Smooth muscle cell (in vitro differentiated cells): Measurements from ENCODE around the gene ARHGAP4. TPM values are rescaled to one million over a fixed set of nuclear protein-coding genes. Genes with fewer than 3 reads are reported as not detected.

Experiments used
- DNase-seq: peaks from one replicate; lab custom pipeline; 2025; ENCODE audit not compliant: unreplicated experiment; lab: John Stamatoyannopoulos, UW
- H2AFZ ChIP-seq: fragments of 200-600 bp; sonication (generic); 2 replicates; pipeline ENCODE4 v1.6.0; 2016; ENCODE audit warnings: antibody characterized with exemption, low read depth, mild to moderate bottlenecking
- H3F3A ChIP-seq: fragments of 200-600 bp; sonication (generic); 2 replicates; pipeline ENCODE4 v1.6.0; 2017; ENCODE audit warnings: antibody characterized with exemption, low read depth
- H3K27ac ChIP-seq: fragments of 200-600 bp; sonication (generic); 2 replicates; pipeline ENCODE4 v1.5.1; 2016; ENCODE audit warnings: low read depth, mild to moderate bottlenecking
- H3K27me3 ChIP-seq: fragments of 200-600 bp; sonication (generic); 2 replicates; pipeline ENCODE4 v1.6.1; 2016; ENCODE audit warnings: low read depth, mild to moderate bottlenecking
- H3K36me3 ChIP-seq: fragments of 200-600 bp; sonication (generic); 2 replicates; pipeline ENCODE4 v1.5.1; 2016; ENCODE audit warnings: low read depth
- H3K4me1 ChIP-seq: fragments of 200-600 bp; sonication (generic); 2 replicates; pipeline ENCODE4 v1.5.1; 2016; ENCODE audit warnings: low read depth
- H3K4me2 ChIP-seq: fragments of 200-600 bp; sonication (generic); 2 replicates; pipeline ENCODE4 v1.6.0; 2016; ENCODE audit warnings: mild to moderate bottlenecking
- H3K4me3 ChIP-seq: fragments of 200-600 bp; sonication (generic); 2 replicates; pipeline ENCODE4 v1.5.1; 2016; ENCODE audit warnings: mild to moderate bottlenecking
- H3K79me2 ChIP-seq: fragments of 200-600 bp; sonication (generic); 2 replicates; pipeline ENCODE4 v1.6.0; 2016; ENCODE audit warnings: low read depth, mild to moderate bottlenecking
- H3K9ac ChIP-seq: fragments of 200-600 bp; sonication (generic); 2 replicates; pipeline ENCODE4 v1.6.0; 2016; ENCODE audit warnings: low read depth
- H3K9me3 ChIP-seq: fragments of 200-600 bp; sonication (generic); replicated peaks from 2 replicates; pipeline ENCODE4 v1.5.1; 2016; ENCODE audit warnings: low read depth
- H4K20me1 ChIP-seq: fragments of 200-600 bp; sonication (generic); 2 replicates; pipeline ENCODE4 v1.6.0; 2016; ENCODE audit warnings: low read depth
- CTCF ChIP-seq: fragments of 200-600 bp; sonication (generic); IDR thresholded peaks from 2 replicates; pipeline ENCODE4 v1.5.1; 2017; ENCODE audit warnings: borderline replicate concordance, mild to moderate bottlenecking, antibody characterized with exemption; ENCODE audit not compliant: insufficient read depth, poor library complexity, severe bottlenecking
- WGBS: methylation state at CpG from one replicate; pipeline ENCODE4 v1.1.7; 2016; ENCODE audit warnings: low lambda C conversion rate; 5-methylcytosine and 5-hydroxymethylcytosine counted together
- polyA plus RNA-seq: library from polyadenylated mRNA; unstranded; fragments of >200 nt; fragmentation: Nextera tagmentation; extraction: Ambion mirVana; gene quantifications from 2 replicates; pipeline ENCODE4 v1.2.1, GENCODE V29; 2016
- total RNA-seq: library from RNA; depleted of rRNA; stranded (reverse); fragments of >200 nt; gene quantifications from 2 replicates; pipeline ENCODE4 v1.2.3, GENCODE V29; 2014

The ARHGAP4 gene
- total and polyA plus RNA-seq, 2 experiments from 2014 or later, result 7.6 to 11.5 TPM

GRCh38 chrX:153941336-153942252, 15.5 kb upstream of the ARHGAP4 start:
- Histone ChIP-seq H2AFZ (no peak overlapping the region), H3K4me2 (no peak overlapping the region), H3K27me3 (no peaks in the 10 kb centered on the region), H3K36me3 (no peaks in the 10 kb centered on the region), H3K27ac (no peak overlapping the region), H3K9ac (no peak overlapping the region), H4K20me1 (no peaks in the 10 kb centered on the region), H3K4me3 (no peak overlapping the region), H3F3A (no peaks in the 10 kb centered on the region), H3K79me2 (no peaks in the 10 kb centered on the region), H3K9me3 (no peaks in the 10 kb centered on the region), H3K4me1 (no peaks in the 10 kb centered on the region)
- 57% methylated on average over 16 of the region's 23 CpGs for WGBS
- no peak for TF ChIP-seq CTCF
- DNase-seq, result no peak

GRCh38 chrX:153939573-153939972, 13.5 kb upstream of the ARHGAP4 start:
- Histone ChIP-seq H3F3A (no peaks in the 10 kb centered on the region), H3K27me3 (no peaks in the 10 kb centered on the region), H3K27ac (no peak overlapping the region), H3K9ac (no peak overlapping the region), H3K4me1 (no peaks in the 10 kb centered on the region), H3K79me2 (no peaks in the 10 kb centered on the region), H3K4me2 (no peak overlapping the region), H3K36me3 (no peaks in the 10 kb centered on the region), H3K4me3 (no peak overlapping the region), H3K9me3 (no peaks in the 10 kb centered on the region), H4K20me1 (no peaks in the 10 kb centered on the region), H2AFZ (no peak overlapping the region)
- TF ChIP-seq CTCF, result no peak
- 70% methylated on average over 7 of the region's 7 CpGs for WGBS
- DNase-seq, result no peak

- WGBS, result 94% methylated on average over 10 of the region's 10 CpGs
- H3K9me3 ChIP-seq, result no peaks in the 10 kb centered on the region
- DNase-seq, result no peak
- peaks cover 5% of the 10 kb centered on the region for H4K20me1 ChIP-seq
- no peaks in the 10 kb centered on the region for H3K4me1 ChIP-seq
- H3K4me2 ChIP-seq, result no peak overlapping the region
- no peaks in the 10 kb centered on the region for H3K36me3 ChIP-seq
- H3K9ac ChIP-seq, result no peak overlapping the region
- H3F3A ChIP-seq, result no peaks in the 10 kb centered on the region
- no peaks in the 10 kb centered on the region for H3K27me3 ChIP-seq
- H3K27ac ChIP-seq, result no peak overlapping the region
- peaks cover 4% of the 10 kb centered on the region for H3K79me2 ChIP-seq
- H2AFZ ChIP-seq, result no peak overlapping the region
- no peak for TF ChIP-seq CTCF
- no peak overlapping the region for H3K4me3 ChIP-seq
These were observed 12.2 kb upstream of the ARHGAP4 start for GRCh38 chrX:153938226-153938786.
